CD14-positive monocyte (primary cell): Measurements from ENCODE around the gene SPCS2. TPM values are rescaled to one million over a fixed set of nuclear protein-coding genes. Genes with fewer than 3 reads are reported as not detected.

Experiments
- DNase-seq, 3 donors: peaks; one replicate each; pipeline ENCODE4 v3.0.0-alpha.2; 2011 to 2022
- H2AFZ ChIP-seq: 2 replicates; pipeline ENCODE4 v1.6.0; 2012; ENCODE audit warnings: mild to moderate bottlenecking, low read depth, low read length, inconsistent platforms; ENCODE audit not compliant: insufficient read depth, poor library complexity, severe bottlenecking
- H3K27ac ChIP-seq, 2 donors: 1 replicate in 1 of 2; 2 replicates in 1 of 2; pipeline ENCODE4 v1.5.1; 2012 to 2013; ENCODE audit warnings: low read length in 2 of 2, control low read depth in 1 of 2, inconsistent platforms in 1 of 2, low read depth in 1 of 2, mild to moderate bottlenecking in 1 of 2
- H3K27me3 ChIP-seq, 2 donors: one replicate each; pipeline versions ENCODE4 v1.6.0 to v1.6.1; 2011 to 2013; ENCODE audit warnings: low read length in 2 of 2; ENCODE audit not compliant: control insufficient read depth in 2 of 2, insufficient read depth in 2 of 2
- H3K36me3 ChIP-seq, 2 donors: replicated peaks in 1 of 2; 1 replicate in 1 of 2; 2 replicates in 1 of 2; pipeline versions ENCODE4 v1.5.1 to v1.6.1; 2012 to 2013; ENCODE audit warnings: low read length in 2 of 2, control low read depth in 1 of 2, inconsistent platforms in 1 of 2, mild to moderate bottlenecking in 1 of 2; ENCODE audit not compliant: insufficient read depth in 2 of 2, control insufficient read depth in 1 of 2
- H3K4me1 ChIP-seq, 2 donors: 1 replicate in 1 of 2; 2 replicates in 1 of 2; pipeline versions ENCODE4 v1.5.1 to v1.6.1; 2012 to 2013; ENCODE audit warnings: low read length in 2 of 2, control low read depth in 1 of 2, inconsistent platforms in 1 of 2, mild to moderate bottlenecking in 1 of 2, moderate library complexity in 1 of 2; ENCODE audit not compliant: insufficient read depth in 2 of 2, control insufficient read depth in 1 of 2
- H3K4me2 ChIP-seq: replicated peaks from 2 replicates; pipeline ENCODE3; 2012; ENCODE audit warnings: low read length, moderate library complexity, mild to moderate bottlenecking; ENCODE audit not compliant: poor library complexity, severe bottlenecking; ENCODE audit errors: extremely low read depth
- H3K4me3 ChIP-seq, 3 experiments: fragments of 200-600 bp in 1 of 3; sonication (generic) in 1 of 3; replicated peaks in 1 of 3; 1 replicate in 2 of 3; 2 replicates in 1 of 3; pipeline ENCODE4 v1.5.1; 2011 to 2013; ENCODE audit warnings: low read length in 3 of 3, mild to moderate bottlenecking in 3 of 3, control low read depth in 2 of 3, low read depth in 2 of 3, inconsistent platforms in 1 of 3, moderate library complexity in 1 of 3
- H3K79me2 ChIP-seq: 2 replicates; pipeline ENCODE4 v1.6.0; 2012; ENCODE audit warnings: mild to moderate bottlenecking, control low read depth, inconsistent platforms, low read length, moderate library complexity; ENCODE audit not compliant: insufficient read depth
- H3K9ac ChIP-seq: 2 replicates; pipeline ENCODE4 v1.6.0; 2017; ENCODE audit warnings: low read length, mild to moderate bottlenecking; ENCODE audit not compliant: insufficient read depth, poor library complexity, severe bottlenecking
- H3K9me3 ChIP-seq, 2 donors: replicated peaks in 1 of 2; 1 replicate in 1 of 2; 2 replicates in 1 of 2; pipeline versions ENCODE4 v1.5.1 to v1.6.1; 2012 to 2013; ENCODE audit warnings: low read length in 2 of 2, control low read depth in 1 of 2; ENCODE audit not compliant: control insufficient read depth in 1 of 2, insufficient read depth in 1 of 2
- H4K20me1 ChIP-seq: 2 replicates; pipeline ENCODE4 v1.6.0; 2012; ENCODE audit warnings: mild to moderate bottlenecking, low read length, control low read depth, moderate library complexity; ENCODE audit not compliant: insufficient read depth
- H3K27ac Mint-ChIP-seq, 7 donors: one replicate each; pipeline ENCODE4 v1.8.0; 2020; ENCODE audit warnings: mild to moderate bottlenecking in 7 of 7, mixed read lengths in 7 of 7, moderate library complexity in 6 of 7, inconsistent platforms in 2 of 7
- H3K27me3 Mint-ChIP-seq, 3 donors: one replicate each; pipeline ENCODE4 v1.8.0; 2021 to 2022; ENCODE audit warnings: low read depth in 3 of 3, mild to moderate bottlenecking in 3 of 3, mixed read lengths in 3 of 3, moderate library complexity in 3 of 3, inconsistent platforms in 1 of 3
- H3K36me3 Mint-ChIP-seq, 2 donors: one replicate each; pipeline ENCODE4 v1.8.0; 2020; ENCODE audit warnings: mixed read lengths in 2 of 2, inconsistent platforms in 1 of 2, mild to moderate bottlenecking in 1 of 2
- H3K4me1 Mint-ChIP-seq: one replicate; pipeline ENCODE4 v1.8.0; 2020; ENCODE audit warnings: mild to moderate bottlenecking, mixed read lengths
- H3K4me3 Mint-ChIP-seq, 2 donors: one replicate each; pipeline ENCODE4 v1.8.0; 2020; ENCODE audit warnings: mild to moderate bottlenecking in 2 of 2, mixed read lengths in 2 of 2, moderate library complexity in 1 of 2
- H3K9me3 Mint-ChIP-seq, 7 donors: one replicate each; pipeline ENCODE4 v1.8.0; 2020 to 2022; ENCODE audit warnings: mixed read lengths in 7 of 7, mild to moderate bottlenecking in 6 of 7, moderate library complexity in 6 of 7, inconsistent platforms in 2 of 7
- CTCF ChIP-seq: fragments of 200-600 bp; IDR thresholded peaks from one replicate; pipeline ENCODE4 v1.8.0; 2022; ENCODE audit warnings: antibody characterized with exemption, mild to moderate bottlenecking
- WGBS: methylation state at CpG from one replicate; pipeline ENCODE4 v1.1.5; 2013; ENCODE audit warnings: missing lambda C conversion rate; ENCODE audit not compliant: insufficient coverage; 5-methylcytosine and 5-hydroxymethylcytosine counted together
- intact Hi-C, 2 donors: fragments of 100-400 bp; cut with micrococcal nuclease; formaldehyde crosslinking; loops; one replicate each; pipeline versions ENCODE4 v1.15.0 to v1.15.1; 2023
- polyA plus RNA-seq, 3 donors: library from polyadenylated mRNA; depleted of rRNA in 1 of 3; unstranded in 2 of 3; stranded (reverse) in 1 of 3; fragments of 300-500 nt in 2 of 3; fragments of >200 nt in 1 of 3; fragmentation: Illumina TruSeq in 2 of 3; gene quantifications; 1 replicate in 2 of 3; 2 replicates in 1 of 3; pipeline ENCODE4 v1.2.3, GENCODE V29; 2012 to 2021

SPCS2 gene
- polyA plus RNA-seq, 3 donors: 12.4 to 185 (median 150) TPM

DNA sequence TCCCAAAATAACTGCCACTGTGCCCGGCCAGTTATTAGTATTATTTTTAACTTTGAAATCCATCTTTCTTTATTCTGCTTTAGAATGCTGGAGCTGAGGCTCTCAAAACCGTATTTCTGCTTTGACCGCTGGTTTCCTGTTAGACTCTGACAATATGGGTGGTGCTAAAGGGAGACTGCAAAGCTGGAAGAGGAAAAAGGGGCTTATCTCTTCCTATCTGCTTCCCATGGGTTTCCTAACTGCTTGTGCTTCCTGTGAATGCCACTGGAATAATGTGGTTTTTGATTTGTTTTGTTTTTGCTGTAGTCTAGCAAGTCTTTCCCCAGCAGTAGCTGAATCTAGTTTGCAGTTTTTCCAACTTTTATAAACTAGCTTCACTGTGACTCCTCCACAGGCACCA is 43.7 kb upstream of the SPCS2 start:
- intact Hi-C loops: no loop called here
- no peaks in the 10 kb centered on the region for H4K20me1 ChIP-seq
- H3K4me3 Mint-ChIP-seq: no peak overlapping the region
- no peak overlapping the region for H2AFZ ChIP-seq
- H3K4me2 ChIP-seq: no peak overlapping the region
- TF ChIP-seq CTCF: no peak
- H3K9me3 ChIP-seq: peaks cover under 1 to 15% of the 10 kb centered on the region in 2 donors
- no peaks in the 10 kb centered on the region for H3K4me1 ChIP-seq
- H3K36me3 Mint-ChIP-seq: peaks cover 69 to 82% of the 10 kb centered on the region in 2 donors
- WGBS: no CpG with 5 or more reads among the region's 3 CpGs
- DNase-seq: no peak
- H3K9me3 Mint-ChIP-seq: peaks cover 4 to 20% (median 13%) of the 10 kb centered on the region in 7 donors
- H3K27ac ChIP-seq: no peak overlapping the region
- no peak overlapping the region for H3K27ac Mint-ChIP-seq
- H3K4me1 Mint-ChIP-seq: no peaks in the 10 kb centered on the region
- peaks cover 0 to 3% (median 0%) of the 10 kb centered on the region in 3 donors for H3K27me3 Mint-ChIP-seq
- H3K27me3 ChIP-seq: no peaks in the 10 kb centered on the region
- no peak overlapping the region for H3K4me3 ChIP-seq
- no peak overlapping the region for H3K9ac ChIP-seq
- peaks cover 0 to 7% of the 10 kb centered on the region in 2 donors for H3K36me3 ChIP-seq
- H3K79me2 ChIP-seq: no peaks in the 10 kb centered on the region

GRCh38 chr11:74909385-74909784 is 39.7 kb upstream of the SPCS2 start:
- Mint-ChIP-seq H3K27ac (no peak overlapping the region), H3K4me1 (no peaks in the 10 kb centered on the region), H3K4me3 (no peak overlapping the region), H3K9me3 (no peaks in the 10 kb centered on the region), H3K27me3 (no peaks in the 10 kb centered on the region), H3K36me3 (peaks cover 61 to 67% of the 10 kb centered on the region in 2 donors)
- Histone ChIP-seq H3K4me1 (no peaks in the 10 kb centered on the region), H4K20me1 (no peaks in the 10 kb centered on the region), H3K4me2 (no peak overlapping the region), H3K79me2 (no peaks in the 10 kb centered on the region), H3K36me3 (peaks cover 0 to 7% of the 10 kb centered on the region in 2 donors), H3K27me3 (no peaks in the 10 kb centered on the region), H2AFZ (no peak overlapping the region), H3K9ac (no peak overlapping the region), H3K9me3 (no peaks in the 10 kb centered on the region), H3K4me3 (no peak overlapping the region), H3K27ac (no peak overlapping the region)
- no peak for DNase-seq
- 80% methylated on average over 1 of the region's 4 CpGs for WGBS
- intact Hi-C loops: no loop called here
- TF ChIP-seq CTCF: no peak
